Tibial nerve (tissue), 4 donors: ENCODE data around the gene FCER1G.

Experiments used
- CTCF ChIP-seq, 5 experiments: fragments of 200-600 bp in 3 of 5; fragments of 450-650 bp in 2 of 5; sonication (generic) in 3 of 5; IDR thresholded peaks; one replicate each; pipeline ENCODE4 v1.5.1; 2016 to 2019; ENCODE audit warnings: antibody characterized with exemption in 5 of 5, mild to moderate bottlenecking in 3 of 5, moderate library complexity in 2 of 5
- EP300 ChIP-seq, 2 donors: sonication (generic); formaldehyde crosslinking; IDR thresholded peaks; one replicate each; pipeline ENCODE4 v1.6.1; 2017; ENCODE audit warnings: antibody characterized with exemption in 2 of 2, mild to moderate bottlenecking in 1 of 2
- POLR2A ChIP-seq, 2 donors: fragments of 450-650 bp; IDR thresholded peaks; one replicate each; pipeline ENCODE4 v1.6.1; 2017; ENCODE audit warnings: antibody characterized with exemption in 2 of 2, mild to moderate bottlenecking in 2 of 2, moderate library complexity in 2 of 2

- TF ChIP-seq CTCF (IDR thresholded peaks at IDR 0.05) (peak in 1 of 5 experiments; percentile 13), POLR2A (IDR thresholded peaks at IDR 0.05) (peak; percentile 68 to 87), EP300 (IDR thresholded peaks at IDR 0.05) (peak; percentile 65 to 94)
Observed at GRCh38 chr1:161177112-161177935, 37.8 kb upstream of the FCER1G start, which contains the start of gene B4GALT3.
